ENCODE measurements around the gene PRF1. TPM values are rescaled to one million over a fixed set of nuclear protein-coding genes. Genes with fewer than 3 reads are reported as not detected.

Gene PRF1
- total and polyA plus RNA-seq, 2 of the 13 experiments (the other 11 are each of a cell fraction or from before 2014, with no cell fraction given) = 1.00 to 1.4 TPM

DNA sequence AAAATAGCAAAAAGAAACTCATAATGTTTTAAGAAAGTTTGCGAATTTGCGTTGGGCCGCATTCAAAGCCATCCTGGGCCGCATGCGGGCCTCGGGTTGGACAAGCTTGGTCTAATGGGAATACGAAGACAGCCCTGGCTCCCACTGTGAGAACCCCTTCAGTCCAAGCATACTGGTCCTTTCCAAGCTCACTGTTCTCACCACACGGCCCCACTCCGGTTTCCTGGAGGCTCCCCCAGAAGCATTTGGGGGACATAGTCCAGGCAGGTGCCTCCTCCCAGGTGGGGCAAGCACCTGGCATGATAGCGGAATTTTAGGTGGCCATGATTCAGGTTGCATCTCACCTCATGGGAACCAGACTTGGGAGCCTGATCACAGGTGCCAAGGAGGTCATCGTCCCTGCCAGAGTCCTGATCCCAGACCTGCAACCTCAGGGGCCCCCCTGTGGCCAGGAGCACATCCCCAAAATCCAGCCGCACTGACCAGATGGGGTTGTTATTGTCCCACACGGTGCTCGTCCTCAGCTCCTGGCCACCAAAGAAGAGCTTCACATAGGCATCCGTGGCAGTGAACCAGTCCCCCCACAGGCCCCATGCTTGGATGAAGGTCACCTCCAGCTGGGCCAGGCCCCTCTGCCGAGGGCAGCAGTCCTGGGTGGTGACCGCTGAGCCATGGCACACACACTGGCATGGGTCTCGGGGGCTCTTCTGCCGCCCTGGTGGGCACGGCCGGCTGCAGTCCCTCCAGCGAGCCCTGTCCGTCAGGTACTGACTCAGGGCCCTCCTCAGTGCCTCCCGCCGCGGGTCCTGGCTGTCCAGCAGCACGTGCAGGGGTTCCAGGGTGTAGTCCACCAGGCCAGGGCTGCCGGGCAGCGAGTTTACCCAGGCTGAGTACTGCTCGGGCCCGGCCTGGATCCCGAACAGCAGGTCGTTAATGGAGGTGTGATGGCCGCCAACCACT lies 4.4 kb downstream of the PRF1 start:
- DNase-seq (ENCODE audit: low spot score) (no peak), FAIRE-seq (no peak), ATAC-seq (no peak)
- no peaks in the 10 kb centered on the region for H4K20me1 ChIP-seq (ENCODE audit: insufficient read depth, low read length)
- CTCF ChIA-PET (ENCODE audit: low intra/inter-chr PET ratio, low total read pairs) = no interaction called here
- no TSS peak for BruUV-seq (replicated peaks)
- H3K9me3 ChIP-seq (ENCODE audit: low read length) = no peaks in the 10 kb centered on the region
- in situ Hi-C loops (cut with HindIII; ENCODE audit: extremely low pct_ligation_motif_present, low pct_unique_long_range_greater_than_20kb) (no loop called here), intact Hi-C loops (cut with micrococcal nuclease; ENCODE audit: unreplicated experiment) (no loop called here)
- H3K27ac ChIP-seq (ENCODE audit: extremely low read length, insufficient read depth, low read length) = no peak overlapping the region
- H3K36me3 ChIP-seq (replicated peaks in 1 of 2; ENCODE audit: control insufficient read depth in 1 of 2, insufficient read depth in 2 of 2, low read length in 2 of 2) = no peaks in the 10 kb centered on the region
- no peak overlapping the region for H3K4me2 ChIP-seq (ENCODE audit: low read depth, low read length)
- no peak overlapping the region for H2AFZ ChIP-seq (ENCODE audit: low read length)
- POLR2A ChIA-PET = no interaction called here
- H3K4me3 ChIP-seq (replicated peaks in 1 of 3; ENCODE audit: insufficient read depth in 1 of 3, low read depth in 2 of 3, low read length in 3 of 3) = no peak overlapping the region
- no peak overlapping the region for H3K9ac ChIP-seq (ENCODE audit: insufficient read depth, low read depth, low read length)
- WGBS (ENCODE audit: low lambda C conversion rate) = 93% methylated on average over 20 of the region's 34 CpGs
- H3K27me3 ChIP-seq (ENCODE audit: control insufficient read depth in 1 of 2, insufficient read depth in 2 of 2, low read length in 2 of 2) = no peaks in the 10 kb centered on the region
- no peaks in the 10 kb centered on the region for H3K79me2 ChIP-seq (ENCODE audit: insufficient read depth, low read length)
- H3K4me1 ChIP-seq (ENCODE audit: insufficient read depth, low read length) = peaks cover 48% of the 10 kb centered on the region
- TF ChIP-seq MIER2 (CRISPR knock-in tag; IDR thresholded peaks at IDR 0.05) (no peak), AHR (CRISPR knock-in tag; IDR thresholded peaks at IDR 0.05) (no peak), ZFP36L1 (CRISPR knock-in tag; IDR thresholded peaks at IDR 0.05) (no peak), MAFG (CRISPR knock-in tag; IDR thresholded peaks at IDR 0.05) (no peak), ZNF550 (CRISPR knock-in tag; IDR thresholded peaks at IDR 0.05; ENCODE audit: borderline replicate concordance) (no peak), ZNF44 (CRISPR knock-in tag; IDR thresholded peaks at IDR 0.05) (no peak), NFE2L2 (IDR thresholded peaks at IDR 0.05; ENCODE audit: low read length) (no peak), JUND (CRISPR knock-in tag; IDR thresholded peaks at IDR 0.05) (no peak), SMAD1 (CRISPR knock-in tag; IDR thresholded peaks at IDR 0.05; ENCODE audit: borderline replicate concordance, low read depth) (no peak), TOPORS (CRISPR knock-in tag; IDR thresholded peaks at IDR 0.05) (no peak), ZNF441 (CRISPR knock-in tag; IDR thresholded peaks at IDR 0.05; ENCODE audit: borderline replicate concordance) (no peak)
- TF ChIP-seq, protein P1, sequence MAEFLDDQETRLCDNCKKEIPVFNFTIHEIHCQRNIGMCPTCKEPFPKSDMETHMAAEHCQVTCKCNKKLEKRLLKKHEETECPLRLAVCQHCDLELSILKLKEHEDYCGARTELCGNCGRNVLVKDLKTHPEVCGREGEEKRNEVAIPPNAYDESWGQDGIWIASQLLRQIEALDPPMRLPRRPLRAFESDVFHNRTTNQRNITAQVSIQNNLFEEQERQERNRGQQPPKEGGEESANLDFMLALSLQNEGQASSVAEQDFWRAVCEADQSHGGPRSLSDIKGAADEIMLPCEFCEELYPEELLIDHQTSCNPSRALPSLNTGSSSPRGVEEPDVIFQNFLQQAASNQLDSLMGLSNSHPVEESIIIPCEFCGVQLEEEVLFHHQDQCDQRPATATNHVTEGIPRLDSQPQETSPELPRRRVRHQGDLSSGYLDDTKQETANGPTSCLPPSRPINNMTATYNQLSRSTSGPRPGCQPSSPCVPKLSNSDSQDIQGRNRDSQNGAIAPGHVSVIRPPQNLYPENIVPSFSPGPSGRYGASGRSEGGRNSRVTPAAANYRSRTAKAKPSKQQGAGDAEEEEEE (CRISPR knock-in tag; IDR thresholded peaks at IDR 0.05; ENCODE audit: borderline replicate concordance) = no peak
- TF ChIP-seq, protein P2, sequence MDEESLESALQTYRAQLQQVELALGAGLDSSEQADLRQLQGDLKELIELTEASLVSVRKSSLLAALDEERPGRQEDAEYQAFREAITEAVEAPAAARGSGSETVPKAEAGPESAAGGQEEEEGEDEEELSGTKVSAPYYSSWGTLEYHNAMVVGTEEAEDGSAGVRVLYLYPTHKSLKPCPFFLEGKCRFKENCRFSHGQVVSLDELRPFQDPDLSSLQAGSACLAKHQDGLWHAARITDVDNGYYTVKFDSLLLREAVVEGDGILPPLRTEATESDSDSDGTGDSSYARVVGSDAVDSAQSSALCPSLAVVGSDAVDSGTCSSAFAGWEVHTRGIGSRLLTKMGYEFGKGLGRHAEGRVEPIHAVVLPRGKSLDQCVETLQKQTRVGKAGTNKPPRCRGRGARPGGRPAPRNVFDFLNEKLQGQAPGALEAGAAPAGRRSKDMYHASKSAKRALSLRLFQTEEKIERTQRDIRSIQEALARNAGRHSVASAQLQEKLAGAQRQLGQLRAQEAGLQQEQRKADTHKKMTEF (CRISPR knock-in tag; IDR thresholded peaks at IDR 0.05) = no peak
- TF ChIP-seq, protein P3, sequence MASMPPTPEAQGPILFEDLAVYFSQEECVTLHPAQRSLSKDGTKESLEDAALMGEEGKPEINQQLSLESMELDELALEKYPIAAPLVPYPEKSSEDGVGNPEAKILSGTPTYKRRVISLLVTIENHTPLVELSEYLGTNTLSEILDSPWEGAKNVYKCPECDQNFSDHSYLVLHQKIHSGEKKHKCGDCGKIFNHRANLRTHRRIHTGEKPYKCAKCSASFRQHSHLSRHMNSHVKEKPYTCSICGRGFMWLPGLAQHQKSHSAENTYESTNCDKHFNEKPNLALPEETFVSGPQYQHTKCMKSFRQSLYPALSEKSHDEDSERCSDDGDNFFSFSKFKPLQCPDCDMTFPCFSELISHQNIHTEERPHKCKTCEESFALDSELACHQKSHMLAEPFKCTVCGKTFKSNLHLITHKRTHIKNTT (CRISPR knock-in tag; IDR thresholded peaks at IDR 0.05) = no peak
